Esophagus squamous epithelium (tissue), 4 donors: ENCODE results near the gene LDAH.

ENCODE experiments used
- CTCF ChIP-seq, 6 experiments: fragments of 450-650 bp in 4 of 6; fragments of 200-600 bp in 2 of 6; sonication (generic) in 2 of 6; IDR thresholded peaks; one replicate each; pipeline ENCODE4 v1.5.1; 2016 to 2019; ENCODE audit warnings: antibody characterized with exemption in 6 of 6, mild to moderate bottlenecking in 4 of 6, moderate library complexity in 4 of 6
- POLR2A ChIP-seq, 4 donors: fragments of 450-650 bp; IDR thresholded peaks; one replicate each; pipeline ENCODE4 v1.6.1; 2017; ENCODE audit warnings: antibody characterized with exemption in 4 of 4, mild to moderate bottlenecking in 4 of 4, moderate library complexity in 3 of 4

GRCh38 chr2:20649576-20649975 is 173.3 kb downstream of the LDAH start:
- no peak for TF ChIP-seq CTCF (IDR thresholded peaks at IDR 0.05)
- no peak for TF ChIP-seq POLR2A (IDR thresholded peaks at IDR 0.05)
